IMR-90 (cell line): ENCODE data around the gene MMP20. TPM values are rescaled to one million over a fixed set of nuclear protein-coding genes. Genes with fewer than 3 reads are reported as not detected.

Source experiments
- ATAC-seq: fragments of 200-7000 bp; cut with Tn5 transposase; 2 replicates; pipeline ENCODE4 v1.9.1; 2020; ENCODE audit warnings: low read depth, mild to moderate bottlenecking, moderate library complexity
- BruUV-seq: library from RNA; stranded (reverse); fragments of 400-500 nt; replicated peaks from 2 replicates; lab custom pipeline; 2021; lab: Mats Ljungman, UMichigan
- CTCF ChIA-PET: fragments of 300-600 bp; formaldehyde crosslinking; extraction: SDS; loops from one replicate; lab custom pipeline; 2021; ENCODE audit warnings: antibody characterized with exemption; lab: Yijun Ruan, JAX
- POLR2A ChIA-PET: fragments of 300-600 bp; sonication (Branson Sonifier 250); formaldehyde crosslinking; loops from one replicate; lab custom pipeline; 2022; ENCODE audit warnings: antibody characterized with exemption; ENCODE audit not compliant: unreplicated experiment; lab: Charles Lee
- DNase-seq: peaks from one replicate; pipeline ENCODE4 v3.0.0; 2013
- H2AFZ ChIP-seq: replicated peaks from 2 replicates; pipeline ENCODE3; 2013; ENCODE audit warnings: low read length, mild to moderate bottlenecking; ENCODE audit not compliant: poor library complexity
- H2AK5ac ChIP-seq: 2 replicates; pipeline ENCODE4 v1.6.1; 2013; ENCODE audit warnings: low read depth, low read length, inconsistent platforms
- H2AK9ac ChIP-seq: replicated peaks from 2 replicates; pipeline ENCODE3; 2013; ENCODE audit warnings: mild to moderate bottlenecking, low read depth, low read length, moderate library complexity; ENCODE audit not compliant: poor library complexity
- H2BK120ac ChIP-seq: 2 replicates; pipeline ENCODE4 v1.6.1; 2013; ENCODE audit warnings: low read depth, low read length, inconsistent platforms
- H2BK15ac ChIP-seq: 3 replicates; pipeline ENCODE4 v1.6.1; 2013; ENCODE audit warnings: low read depth, low read length, inconsistent platforms
- H2BK20ac ChIP-seq: 2 replicates; pipeline ENCODE4 v1.6.1; 2013; ENCODE audit warnings: low read depth, mild to moderate bottlenecking, inconsistent platforms, low read length, moderate library complexity
- H2BK5ac ChIP-seq: 2 replicates; pipeline ENCODE4 v1.6.1; 2013; ENCODE audit warnings: mild to moderate bottlenecking, low read depth, low read length, inconsistent platforms; ENCODE audit not compliant: poor library complexity, severe bottlenecking
- H3K14ac ChIP-seq: replicated peaks from 2 replicates; pipeline ENCODE4 v1.6.1; 2013; ENCODE audit warnings: low read depth, low read length, inconsistent platforms
- H3K18ac ChIP-seq: 2 replicates; pipeline ENCODE4 v1.6.1; 2013; ENCODE audit warnings: low read depth, low read length, control low read depth
- H3K23ac ChIP-seq: 2 replicates; pipeline ENCODE4 v1.6.1; 2013; ENCODE audit warnings: low read depth, low read length, inconsistent platforms
- H3K27ac ChIP-seq: 2 replicates; pipeline ENCODE4 v1.5.1; 2013; ENCODE audit warnings: mild to moderate bottlenecking, control low read depth, low read length; ENCODE audit not compliant: insufficient read depth
- H3K27me3 ChIP-seq: 2 replicates; pipeline ENCODE4 v1.6.1; 2013; ENCODE audit warnings: low read length; ENCODE audit not compliant: control insufficient read depth, insufficient read depth
- H3K36me3 ChIP-seq: 2 replicates; pipeline ENCODE4 v1.6.1; 2013; ENCODE audit warnings: low read length, mixed read lengths; ENCODE audit not compliant: control insufficient read depth, insufficient read depth
- H3K4ac ChIP-seq: 2 replicates; pipeline ENCODE4 v1.6.1; 2013; ENCODE audit warnings: low read depth, low read length, inconsistent platforms
- H3K4me1 ChIP-seq: 2 replicates; pipeline ENCODE4 v1.6.1; 2013; ENCODE audit warnings: low read length, mixed read lengths; ENCODE audit not compliant: control insufficient read depth, insufficient read depth
- H3K4me2 ChIP-seq: 2 replicates; pipeline ENCODE4 v1.6.1; 2013; ENCODE audit warnings: low read depth, mild to moderate bottlenecking, control low read depth, low read length, moderate library complexity
- H3K4me3 ChIP-seq: 2 replicates; pipeline ENCODE4 v1.5.1; 2013; ENCODE audit warnings: low read depth, mild to moderate bottlenecking, control low read depth, low read length, moderate library complexity; ENCODE audit not compliant: insufficient read depth
- H3K56ac ChIP-seq: 2 replicates; pipeline ENCODE4 v1.6.1; 2013; ENCODE audit warnings: low read length, inconsistent platforms; ENCODE audit not compliant: insufficient read depth; ENCODE audit errors: extremely low read depth
- H3K79me1 ChIP-seq, 2 experiments: 2 replicates each; pipeline ENCODE4 v1.6.1; 2013; ENCODE audit warnings: low read length in 2 of 2, inconsistent platforms in 1 of 2, low read depth in 1 of 2
- H3K9ac ChIP-seq: 2 replicates; pipeline ENCODE4 v1.6.1; 2013; ENCODE audit warnings: low read depth, low read length, control low read depth
- H3K9me1 ChIP-seq: 2 replicates; pipeline ENCODE4 v1.6.1; 2013; ENCODE audit warnings: low read length, inconsistent platforms; ENCODE audit not compliant: insufficient read depth
- H3K9me3 ChIP-seq: 2 replicates; pipeline ENCODE4 v1.6.1; 2013; ENCODE audit warnings: low read length; ENCODE audit not compliant: control insufficient read depth, insufficient read depth
- H4K20me1 ChIP-seq: 2 replicates; pipeline ENCODE4 v1.6.1; 2013; ENCODE audit warnings: low read length, inconsistent platforms; ENCODE audit not compliant: insufficient read depth
- H4K5ac ChIP-seq: 2 replicates; pipeline ENCODE4 v1.6.1; 2013; ENCODE audit warnings: mild to moderate bottlenecking, low read depth, low read length, control low read depth
- H4K8ac ChIP-seq, 2 experiments: 2 replicates each; pipeline ENCODE4 v1.6.1; 2013; ENCODE audit warnings: low read depth in 2 of 2, low read length in 2 of 2, control low read depth in 1 of 2, inconsistent platforms in 1 of 2
- H4K91ac ChIP-seq: 2 replicates; pipeline ENCODE4 v1.6.1; 2013; ENCODE audit warnings: low read depth, low read length, inconsistent platforms; ENCODE audit not compliant: insufficient read depth
- CHD1 ChIP-seq: IDR thresholded peaks from 2 replicates; pipeline ENCODE4 v1.6.1; 2012; ENCODE audit warnings: low read depth, low read length, improper control_type of control experiment
- CTCF ChIP-seq: conservative IDR thresholded peaks from 2 replicates; pipeline ENCODE4 v1.5.1; 2012; ENCODE audit warnings: mild to moderate bottlenecking, low read depth, low read length, improper control_type of control experiment
- ELK1 ChIP-seq: fragments of 150-350 bp; IDR thresholded peaks from 2 replicates; pipeline ENCODE4 v1.6.1; 2016; ENCODE audit warnings: low read depth, mild to moderate bottlenecking, low read length, moderate library complexity, borderline replicate concordance
- FOS ChIP-seq: fragments of 150-350 bp; IDR thresholded peaks from 2 replicates; pipeline ENCODE4 v1.6.1; 2016; ENCODE audit warnings: low read depth, low read length
- MAFK ChIP-seq: IDR thresholded peaks from 2 replicates; pipeline ENCODE4 v1.6.1; 2012; ENCODE audit warnings: low read depth, low read length, improper control_type of control experiment
- NFE2L2 ChIP-seq: fragments of 150-350 bp; IDR thresholded peaks from 2 replicates; pipeline ENCODE4 v1.6.1; 2016; ENCODE audit warnings: low read depth, mild to moderate bottlenecking, low read length
- POLR2A ChIP-seq: IDR thresholded peaks from 2 replicates; pipeline ENCODE4 v1.6.1; 2012; ENCODE audit warnings: mild to moderate bottlenecking, low read depth, low read length
- RAD21 ChIP-seq: IDR thresholded peaks from 2 replicates; pipeline ENCODE4 v1.6.1; 2012; ENCODE audit warnings: low read length, improper control_type of control experiment
- RCOR1 ChIP-seq: IDR thresholded peaks from 2 replicates; pipeline ENCODE4 v1.6.1; 2012; ENCODE audit warnings: mild to moderate bottlenecking, low read length, improper control_type of control experiment; ENCODE audit not compliant: insufficient replicate concordance
- WGBS, 2 experiments: methylation state at CpG; one replicate each; pipeline versions ENCODE4 v1.1.5 to v1.1.7; 2013; ENCODE audit warnings: missing lambda C conversion rate in 2 of 2; ENCODE audit not compliant: insufficient read length in 1 of 2; ENCODE audit errors: extremely low coverage in 2 of 2; 5-methylcytosine and 5-hydroxymethylcytosine counted together
- dilution Hi-C: fragments of 300-500 bp; cut with HindIII; formaldehyde crosslinking; loops from one replicate; pipeline ENCODE4 v1.14.3; 2018; ENCODE audit warnings: low sequenced_read_pairs; ENCODE audit not compliant: unreplicated experiment
- in situ Hi-C: fragments of 300-500 bp; cut with MboI; formaldehyde crosslinking; loops from 3 replicates; pipeline ENCODE4 v1.14.3; 2019; ENCODE audit warnings: low sequenced_read_pairs, inconsistent platforms, mixed read lengths
- intact Hi-C: fragments of 100-400 bp; cut with micrococcal nuclease; formaldehyde crosslinking; loops from 2 replicates; pipeline ENCODE4 v1.10.0; 2022
- polyA plus RNA-seq, 3 experiments: library from polyadenylated mRNA; depleted of rRNA; stranded (reverse); fragments of >200 nt; gene quantifications; 2 replicates each; pipeline ENCODE4 v1.2.3, GENCODE V29; 2012; ENCODE audit warnings: low replicate concordance in 1 of 3
- total RNA-seq: library from RNA; depleted of rRNA; stranded (reverse); fragments of >200 nt; gene quantifications from 2 replicates; pipeline ENCODE4 v1.2.3, GENCODE V29; 2012

MMP20 gene
- total and polyA plus RNA-seq, 2 of the 4 experiments (the other 2 are of a cell fraction) = not detected

GRCh38 chr11:102617466-102618008 is 7.6 kb downstream of the MMP20 start:
- no CpG with 5 or more reads among the region's 1 CpG for WGBS, 2 experiments
- intact Hi-C loops = no loop called here
- Histone ChIP-seq H3K56ac (no peak overlapping the region), H3K9me3 (no peaks in the 10 kb centered on the region), H3K18ac (no peak overlapping the region), H3K4ac (no peak overlapping the region), H3K36me3 (no peaks in the 10 kb centered on the region), H2AK9ac (no peak overlapping the region), H2BK15ac (no peak overlapping the region), H3K9me1 (peaks cover 17% of the 10 kb centered on the region; the same call in 1 of the 2 replicates), H4K20me1 (no peaks in the 10 kb centered on the region), H3K23ac (no peak overlapping the region), H4K8ac (no peak overlapping the region), H3K4me2 (no peak overlapping the region), H2BK120ac (no peak overlapping the region), H4K5ac (no peak overlapping the region), H2BK20ac (no peak overlapping the region), H3K27ac (no peak overlapping the region), H3K79me1 (no peaks in the 10 kb centered on the region), H3K4me1 (no peaks in the 10 kb centered on the region; the same call in 1 of the 2 replicates), H2AK5ac (no peak overlapping the region), H2AFZ (no peak overlapping the region), H3K14ac (no peak overlapping the region), H4K91ac (no peak overlapping the region), H3K4me3 (no peak overlapping the region), H3K27me3 (no peaks in the 10 kb centered on the region), H2BK5ac (no peak overlapping the region), H3K9ac (no peak overlapping the region)
- in situ Hi-C loops = no loop called here
- no TSS peak for BruUV-seq
- TF ChIP-seq ELK1 (no peak), CTCF (no peak), POLR2A (no peak), MAFK (no peak), NFE2L2 (no peak), RCOR1 (no peak), RAD21 (no peak), FOS (no peak), CHD1 (no peak)
- CTCF ChIA-PET = no interaction called here
- ATAC-seq (no peak), DNase-seq (no peak)
- POLR2A ChIA-PET = no interaction called here
- dilution Hi-C loops = no loop called here
